A549 (cell line): Measurements from ENCODE around the gene CCDC71.

ENCODE experiments used
- EP300 ChIP-seq, 2 experiments: fragments of >200 bp; sonication (Bioruptor Twin); formaldehyde crosslinking; IDR thresholded peaks; 2 replicates in 1 of 2; 3 replicates in 1 of 2; pipeline ENCODE4 v1.6.1; 2016 to 2017
- POLR2A ChIP-seq: IDR thresholded peaks from 2 replicates; pipeline ENCODE4 v1.6.1; 2012; ENCODE audit warnings: mild to moderate bottlenecking, low read length
- RAD21 ChIP-seq, 2 experiments: fragments of >200 bp in 1 of 2; sonication (Bioruptor Twin) in 1 of 2; formaldehyde crosslinking in 1 of 2; IDR thresholded peaks in 1 of 2; conservative IDR thresholded peaks in 1 of 2; 2 replicates in 1 of 2; 3 replicates in 1 of 2; pipeline ENCODE4 v1.6.1; 2012 to 2018; ENCODE audit warnings: inconsistent platforms in 1 of 2
- RFX5 ChIP-seq: fragments of 450-650 bp; IDR thresholded peaks from 2 replicates; pipeline ENCODE4 v1.7.1; 2014; ENCODE audit warnings: antibody characterized with exemption, mild to moderate bottlenecking, moderate library complexity
- TF ChIP-seq, protein P1 (sequence below): fragments of >200 bp; sonication (Bioruptor Twin); formaldehyde crosslinking; IDR thresholded peaks from 3 replicates; pipeline ENCODE4 v1.5.1; 2016

DNA sequence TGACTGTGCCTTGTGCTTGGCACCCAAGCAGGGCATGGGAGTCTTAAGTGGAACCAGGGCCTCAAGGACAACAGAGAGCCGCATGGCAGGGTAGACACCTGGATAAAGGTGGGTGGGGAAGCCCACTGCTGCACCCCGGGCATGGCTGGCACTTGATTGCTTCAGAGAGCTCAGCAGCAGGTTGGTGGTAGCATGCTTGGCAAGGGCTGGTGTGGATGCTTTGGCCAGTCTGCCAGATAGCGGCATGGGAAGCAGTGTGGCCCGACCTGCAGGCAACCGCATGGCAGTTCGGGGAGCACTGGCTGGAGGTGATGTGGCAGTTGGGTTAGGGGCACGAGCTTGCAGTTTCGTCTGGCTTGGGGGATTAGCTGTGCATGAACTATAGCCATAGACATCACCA is 2.5 kb downstream of the CCDC71 start:
- TF ChIP-seq RAD21 (conservative IDR thresholded peaks at IDR 0.05 in 1 of 2, IDR thresholded peaks at IDR 0.05 in 1 of 2) (no peak), RFX5 (no peak), POLR2A (no peak), EP300 (IDR thresholded peaks at IDR 0.05) (no peak)
- TF ChIP-seq, protein P1, sequence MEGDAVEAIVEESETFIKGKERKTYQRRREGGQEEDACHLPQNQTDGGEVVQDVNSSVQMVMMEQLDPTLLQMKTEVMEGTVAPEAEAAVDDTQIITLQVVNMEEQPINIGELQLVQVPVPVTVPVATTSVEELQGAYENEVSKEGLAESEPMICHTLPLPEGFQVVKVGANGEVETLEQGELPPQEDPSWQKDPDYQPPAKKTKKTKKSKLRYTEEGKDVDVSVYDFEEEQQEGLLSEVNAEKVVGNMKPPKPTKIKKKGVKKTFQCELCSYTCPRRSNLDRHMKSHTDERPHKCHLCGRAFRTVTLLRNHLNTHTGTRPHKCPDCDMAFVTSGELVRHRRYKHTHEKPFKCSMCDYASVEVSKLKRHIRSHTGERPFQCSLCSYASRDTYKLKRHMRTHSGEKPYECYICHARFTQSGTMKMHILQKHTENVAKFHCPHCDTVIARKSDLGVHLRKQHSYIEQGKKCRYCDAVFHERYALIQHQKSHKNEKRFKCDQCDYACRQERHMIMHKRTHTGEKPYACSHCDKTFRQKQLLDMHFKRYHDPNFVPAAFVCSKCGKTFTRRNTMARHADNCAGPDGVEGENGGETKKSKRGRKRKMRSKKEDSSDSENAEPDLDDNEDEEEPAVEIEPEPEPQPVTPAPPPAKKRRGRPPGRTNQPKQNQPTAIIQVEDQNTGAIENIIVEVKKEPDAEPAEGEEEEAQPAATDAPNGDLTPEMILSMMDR = no peak
